Stimulated activated naive B cell treated with anti-CD40 and anti-IgM and Interleukin-4, amounts not matched to agents 10 μg/mL and 1 μg/mL and 100 μg/mL, for 72 hours (primary cell): Measurements from ENCODE around the gene PTPN5.
"Not testable (repeated sequence)": the region's sequence is repeated elsewhere in the genome, so short reads cannot be mapped to it uniquely, and the experiment has no call there.

ENCODE experiments used
- ATAC-seq, 2 donors: fragments of 150-1000 bp; cut with Tn5 transposase; replicated peaks; 2 replicates each; pipeline ENCODE4 v1.10.0; 2021; ENCODE audit warnings: moderate library complexity in 1 of 2
- DNase-seq: peaks from one replicate; pipeline ENCODE4 v3.0.0; 2021
- H3K27ac Mint-ChIP-seq: one replicate; pipeline ENCODE4 v1.8.0; 2022; ENCODE audit warnings: mild to moderate bottlenecking, mixed read lengths
- H3K27me3 Mint-ChIP-seq, 2 donors: one replicate each; pipeline ENCODE4 v1.8.0; 2022; ENCODE audit warnings: mixed read lengths in 2 of 2
- H3K36me3 Mint-ChIP-seq, 2 donors: one replicate each; pipeline ENCODE4 v1.8.0; 2022; ENCODE audit warnings: mixed read lengths in 2 of 2, mild to moderate bottlenecking in 1 of 2
- H3K4me1 Mint-ChIP-seq, 2 donors: one replicate each; pipeline ENCODE4 v1.8.0; 2022; ENCODE audit warnings: mixed read lengths in 2 of 2, mild to moderate bottlenecking in 1 of 2
- H3K4me3 Mint-ChIP-seq, 2 donors: one replicate each; pipeline ENCODE4 v1.8.0; 2022; ENCODE audit warnings: mild to moderate bottlenecking in 2 of 2, mixed read lengths in 2 of 2, moderate library complexity in 1 of 2
- H3K9me3 Mint-ChIP-seq, 2 donors: one replicate each; pipeline ENCODE4 v1.8.0; 2022; ENCODE audit warnings: mixed read lengths in 2 of 2, mild to moderate bottlenecking in 1 of 2

The PTPN5 gene

DNA sequence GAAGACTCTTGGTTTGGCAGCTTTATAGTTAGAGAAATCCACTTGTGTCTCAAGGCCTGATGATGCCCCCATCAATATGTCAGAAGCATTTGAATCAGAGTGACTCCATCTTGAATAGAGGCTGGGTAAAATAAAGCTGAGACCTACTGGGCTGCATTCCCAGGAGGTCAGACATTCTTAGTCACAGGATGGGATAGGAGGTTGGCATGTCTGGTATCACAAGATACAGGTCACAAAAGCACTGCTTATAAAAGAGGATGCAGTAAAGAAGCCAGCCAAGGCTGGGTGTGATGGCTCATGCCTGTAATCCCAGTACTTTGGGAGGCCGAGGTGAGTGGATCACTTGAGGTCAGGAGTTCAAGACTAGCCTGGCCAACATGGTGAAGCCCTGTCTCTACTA lies 109.6 kb downstream of the PTPN5 start:
- H3K36me3 Mint-ChIP-seq, DNase-seq, H3K4me3 Mint-ChIP-seq: not testable (repeated sequence)

More for the DNA sequence above, 109.6 kb downstream of the PTPN5 start:
- not testable (repeated sequence) for ATAC-seq, H3K4me1 Mint-ChIP-seq, H3K27ac Mint-ChIP-seq, H3K9me3 Mint-ChIP-seq
- peaks cover 17 to 26% of the 10 kb centered on the region in 2 donors for H3K27me3 Mint-ChIP-seq
